ENCODE measurements around the gene CAPN5. TPM values are rescaled to one million over a fixed set of nuclear protein-coding genes. Genes with fewer than 3 reads are reported as not detected.

The CAPN5 gene
- total RNA-seq, 4 donors from 2014 or later = 1.8 to 16.6 (median 8.0) TPM

- DNase-seq = no peak
- Histone ChIP-seq H3K9me3 (no peaks in the 10 kb centered on the region), H3K4me3 (no peak overlapping the region), H3K27me3 (peaks cover 0 to 4% of the 10 kb centered on the region in 2 donors), H3K4me1 (no peaks in the 10 kb centered on the region), H3K36me3 (no peaks in the 10 kb centered on the region), H3K27ac (no peak overlapping the region)
- intact Hi-C loops (cut with DNase I; ENCODE audit: low total_unique reads) = no loop called here
- TF ChIP-seq POLR2A (IDR thresholded peaks at IDR 0.05) (no peak), CTCF (IDR thresholded peaks at IDR 0.05) (no peak)
Measured at GRCh38 chr11:77031599-77031998, 35.2 kb upstream of the CAPN5 start.

- DNase-seq = no peak
- peaks cover under 1 to 4% of the 10 kb centered on the region in 2 donors for H3K27me3 ChIP-seq
- H3K36me3 ChIP-seq = no peaks in the 10 kb centered on the region
- H3K4me3 ChIP-seq = no peak overlapping the region
- TF ChIP-seq CTCF (IDR thresholded peaks at IDR 0.05) (no peak), POLR2A (IDR thresholded peaks at IDR 0.05) (no peak)
- H3K4me1 ChIP-seq = peaks cover 0 to 4% of the 10 kb centered on the region in 2 donors
- intact Hi-C loops (cut with DNase I; ENCODE audit: low total_unique reads) = no loop called here
- no peaks in the 10 kb centered on the region for H3K9me3 ChIP-seq
- H3K27ac ChIP-seq = no peak overlapping the region
Measured at GRCh38 chr11:77035039-77035438, 31.7 kb upstream of the CAPN5 start.

- intact Hi-C loops (cut with DNase I; ENCODE audit: low total_unique reads) = no loop called here
- peaks cover 4 to 5% of the 10 kb centered on the region in 2 donors for H3K27me3 ChIP-seq
Measured at GRCh38 chr11:77035580-77035979, 31.2 kb upstream of the CAPN5 start.

GRCh38 chr11:77036398-77036797 lies 30.4 kb upstream of the CAPN5 start:
- Histone ChIP-seq H3K36me3 (no peaks in the 10 kb centered on the region), H3K4me3 (no peak overlapping the region), H3K27ac (no peak overlapping the region), H3K9me3 (no peaks in the 10 kb centered on the region), H3K27me3 (peaks cover 0 to 5% of the 10 kb centered on the region in 2 donors), H3K4me1 (peaks cover 0 to 6% of the 10 kb centered on the region in 2 donors)
- intact Hi-C loops (cut with DNase I; ENCODE audit: low total_unique reads) = no loop called here
- DNase-seq = no peak
- TF ChIP-seq POLR2A (IDR thresholded peaks at IDR 0.05) (no peak), CTCF (IDR thresholded peaks at IDR 0.05) (no peak)

More at GRCh38 chr11:77035580-77035979, 31.2 kb upstream of the CAPN5 start:
- no peak for TF ChIP-seq CTCF (IDR thresholded peaks at IDR 0.05)
- Histone ChIP-seq H3K36me3 (no peaks in the 10 kb centered on the region), H3K4me3 (no peak overlapping the region), H3K27ac (no peak overlapping the region), H3K4me1 (peaks cover 0 to 6% of the 10 kb centered on the region in 2 donors), H3K9me3 (no peaks in the 10 kb centered on the region)
- no peak for DNase-seq

GRCh38 chr11:77037057-77037456 lies 29.7 kb upstream of the CAPN5 start:
- H3K27me3 ChIP-seq = peaks cover 0 to 5% of the 10 kb centered on the region in 2 donors
- no peaks in the 10 kb centered on the region for H3K36me3 ChIP-seq
- H3K4me1 ChIP-seq = peaks cover 0 to 6% of the 10 kb centered on the region in 2 donors
- H3K9me3 ChIP-seq = no peaks in the 10 kb centered on the region
- no peak overlapping the region for H3K4me3 ChIP-seq
- intact Hi-C loops (cut with DNase I; ENCODE audit: low total_unique reads) = no loop called here
- H3K27ac ChIP-seq = no peak overlapping the region
- no peak for DNase-seq
- no peak for TF ChIP-seq POLR2A (IDR thresholded peaks at IDR 0.05)
